Lower lobe of right lung (tissue), 2 donors: ENCODE results near the gene CYB5D1. TPM values are rescaled to one million over a fixed set of nuclear protein-coding genes. Genes with fewer than 3 reads are reported as not detected.

Experiments used
- ATAC-seq, 2 donors: fragments of 200-7000 bp; cut with Tn5 transposase; one replicate each; pipeline ENCODE4 v1.9.1; 2020 to 2022; ENCODE audit warnings: mild to moderate bottlenecking in 2 of 2, moderate library complexity in 2 of 2
- DNase-seq: peaks from one replicate; pipeline ENCODE4 v3.0.0-alpha.2; 2020
- H3K27ac ChIP-seq: fragments of 200-600 bp; one replicate; pipeline ENCODE4 v1.8.0; 2022
- H3K27me3 ChIP-seq: fragments of 200-600 bp; one replicate; pipeline ENCODE4 v1.8.0; 2022; ENCODE audit warnings: low read depth
- H3K36me3 ChIP-seq: fragments of 200-600 bp; one replicate; pipeline ENCODE4 v1.8.0; 2022; ENCODE audit warnings: mild to moderate bottlenecking
- H3K4me1 ChIP-seq: fragments of 200-600 bp; one replicate; pipeline ENCODE4 v1.8.0; 2022
- H3K4me3 ChIP-seq: fragments of 200-600 bp; one replicate; pipeline ENCODE4 v1.8.0; 2022; ENCODE audit warnings: mild to moderate bottlenecking
- H3K9me3 ChIP-seq: fragments of 200-600 bp; one replicate; pipeline ENCODE4 v1.8.0; 2022
- intact Hi-C: fragments of 100-400 bp; cut with DNase I; formaldehyde crosslinking; loops from one replicate; pipeline ENCODE4 v1.11.0; 2022
- total RNA-seq: library from RNA; stranded (reverse); fragmentation: NEBNext Ultra II Directional; extraction: Animal tissue kit (Norgen Biotek cat#: 25700); gene quantifications from one replicate; pipeline ENCODE4 v1.2.1, GENCODE V29; 2021
- TF ChIP-seq, protein P1 (sequence below): fragments of 200-600 bp; IDR thresholded peaks from one replicate; pipeline ENCODE4 v1.8.0; 2022; ENCODE audit warnings: antibody characterized with exemption, mild to moderate bottlenecking
- donor health status: DM: no; HTN: yes; CAD: no; lungs with severe emphysema.

Gene CYB5D1
- total RNA-seq, 1 donor from 2014 or later = 12.6 TPM

GRCh38 chr17:7875804-7876370, 18.1 kb downstream of the CYB5D1 start:
- DNase-seq (no peak), ATAC-seq (no peak)
- TF ChIP-seq, protein P1, sequence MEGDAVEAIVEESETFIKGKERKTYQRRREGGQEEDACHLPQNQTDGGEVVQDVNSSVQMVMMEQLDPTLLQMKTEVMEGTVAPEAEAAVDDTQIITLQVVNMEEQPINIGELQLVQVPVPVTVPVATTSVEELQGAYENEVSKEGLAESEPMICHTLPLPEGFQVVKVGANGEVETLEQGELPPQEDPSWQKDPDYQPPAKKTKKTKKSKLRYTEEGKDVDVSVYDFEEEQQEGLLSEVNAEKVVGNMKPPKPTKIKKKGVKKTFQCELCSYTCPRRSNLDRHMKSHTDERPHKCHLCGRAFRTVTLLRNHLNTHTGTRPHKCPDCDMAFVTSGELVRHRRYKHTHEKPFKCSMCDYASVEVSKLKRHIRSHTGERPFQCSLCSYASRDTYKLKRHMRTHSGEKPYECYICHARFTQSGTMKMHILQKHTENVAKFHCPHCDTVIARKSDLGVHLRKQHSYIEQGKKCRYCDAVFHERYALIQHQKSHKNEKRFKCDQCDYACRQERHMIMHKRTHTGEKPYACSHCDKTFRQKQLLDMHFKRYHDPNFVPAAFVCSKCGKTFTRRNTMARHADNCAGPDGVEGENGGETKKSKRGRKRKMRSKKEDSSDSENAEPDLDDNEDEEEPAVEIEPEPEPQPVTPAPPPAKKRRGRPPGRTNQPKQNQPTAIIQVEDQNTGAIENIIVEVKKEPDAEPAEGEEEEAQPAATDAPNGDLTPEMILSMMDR = no peak
- peaks cover 10% of the 10 kb centered on the region for H3K4me1 ChIP-seq
- no peaks in the 10 kb centered on the region for H3K9me3 ChIP-seq
- no peak overlapping the region for H3K4me3 ChIP-seq
- peaks cover 14% of the 10 kb centered on the region for H3K36me3 ChIP-seq
- H3K27me3 ChIP-seq = no peaks in the 10 kb centered on the region
- H3K27ac ChIP-seq = no peak overlapping the region
- intact Hi-C loops = no loop called here

GRCh38 chr17:7878234-7878633, 20.4 kb downstream of the CYB5D1 start:
- no peak for ATAC-seq

DNA sequence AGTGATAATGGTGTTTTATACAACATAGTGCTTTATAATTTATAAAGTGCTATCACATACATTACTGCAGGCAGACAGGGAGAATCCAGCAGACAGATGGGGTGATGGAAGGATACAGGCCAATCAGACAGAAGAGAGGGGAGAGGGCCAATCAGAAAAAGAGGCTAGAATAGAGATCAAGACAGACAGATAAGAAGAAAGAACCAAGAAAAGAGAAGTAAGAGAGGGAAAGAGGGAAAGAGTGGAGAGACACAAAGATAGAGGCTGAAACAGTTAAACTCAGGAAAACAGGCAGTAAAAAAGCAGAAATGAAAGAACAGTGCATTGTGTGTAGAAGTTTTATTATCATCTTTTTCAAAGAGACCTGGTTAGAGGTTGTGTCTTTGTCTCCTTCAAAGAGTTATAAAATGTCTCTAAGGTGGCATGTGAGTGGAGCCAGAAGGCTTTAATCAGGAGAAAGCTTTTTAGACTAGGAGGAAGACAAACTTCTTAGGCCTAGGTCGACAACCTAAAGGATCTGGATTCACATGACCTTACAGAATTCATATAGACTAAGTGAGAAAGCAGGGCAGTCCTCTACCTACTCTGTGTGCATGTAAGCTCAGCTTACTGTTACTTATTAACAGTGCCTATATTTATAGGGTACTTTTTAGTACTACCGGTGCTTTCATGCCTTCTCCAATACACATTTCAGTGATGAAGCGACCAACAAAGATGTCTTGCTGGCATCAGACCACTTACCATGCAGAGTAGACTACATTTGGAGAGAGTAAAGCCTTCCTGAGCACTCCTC, 22.5 kb downstream of the CYB5D1 start:
- Histone ChIP-seq H3K9me3 (no peaks in the 10 kb centered on the region), H3K27ac (no peak overlapping the region), H3K27me3 (no peaks in the 10 kb centered on the region), H3K4me1 (peaks cover 31% of the 10 kb centered on the region), H3K36me3 (peaks cover 21% of the 10 kb centered on the region), H3K4me3 (no peak overlapping the region)
- no peak for ATAC-seq
- no peak for DNase-seq
- TF ChIP-seq, protein P1 = no peak
- intact Hi-C loops = no loop called here

More at GRCh38 chr17:7878234-7878633, 20.4 kb downstream of the CYB5D1 start:
- Histone ChIP-seq H3K9me3 (no peaks in the 10 kb centered on the region), H3K4me1 (peaks cover 26% of the 10 kb centered on the region), H3K4me3 (no peak overlapping the region), H3K36me3 (peaks cover 21% of the 10 kb centered on the region), H3K27ac (no peak overlapping the region), H3K27me3 (no peaks in the 10 kb centered on the region)
- TF ChIP-seq, protein P1 = no peak
- no peak for DNase-seq
- intact Hi-C loops = no loop called here

- Histone ChIP-seq H3K36me3 (peaks cover 21% of the 10 kb centered on the region), H3K27ac (peak overlapping the region; percentile 18), H3K4me1 (peaks cover 40% of the 10 kb centered on the region), H3K27me3 (no peaks in the 10 kb centered on the region), H3K9me3 (no peaks in the 10 kb centered on the region), H3K4me3 (no peak overlapping the region)
- TF ChIP-seq, protein P1 = no peak
- ATAC-seq = no peak
- no peak for DNase-seq
- intact Hi-C loops = no loop called here
These were observed 23.7 kb downstream of the CYB5D1 start for GRCh38 chr17:7881276-7882054.

DNA sequence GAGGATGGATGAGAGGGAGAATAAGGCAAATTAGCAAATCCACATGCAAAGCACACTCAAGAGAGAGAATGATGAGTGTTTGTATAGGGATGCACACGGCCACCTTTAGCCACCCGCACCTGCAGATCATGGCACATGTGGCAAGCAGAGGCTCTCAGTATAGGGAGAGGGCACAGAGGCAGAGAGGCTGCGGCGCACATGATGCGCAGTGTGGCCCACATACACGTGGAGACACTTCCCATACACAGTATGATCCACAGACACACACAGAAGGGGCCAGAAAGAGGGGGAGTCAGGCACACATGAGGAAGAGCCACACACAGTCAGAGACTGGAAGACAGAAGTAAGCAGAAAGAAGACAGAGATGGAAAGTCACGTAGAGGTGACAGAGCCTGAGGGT, 24.3 kb downstream of the CYB5D1 start:
- Histone ChIP-seq H3K4me1 (peaks cover 46% of the 10 kb centered on the region), H3K27ac (no peak overlapping the region), H3K4me3 (no peak overlapping the region), H3K36me3 (peaks cover 21% of the 10 kb centered on the region), H3K27me3 (no peaks in the 10 kb centered on the region), H3K9me3 (no peaks in the 10 kb centered on the region)
- intact Hi-C loops = no loop called here
- DNase-seq (no peak), ATAC-seq (no peak)
- TF ChIP-seq, protein P1 = no peak
